Epithelial cell of proximal tubule (primary cell): ENCODE measurements around the gene SIGLEC10. TPM values are rescaled to one million over a fixed set of nuclear protein-coding genes. Genes with fewer than 3 reads are reported as not detected.
"Not testable (repeated sequence)": the region's sequence is repeated elsewhere in the genome, so short reads cannot be mapped to it uniquely, and the experiment has no call there.

Source experiments
- DNase-seq: peaks from one replicate; pipeline ENCODE4 v3.0.0-alpha.2; 2011; ENCODE audit warnings: low read depth
- H3K4me3 ChIP-seq: 2 replicates; pipeline ENCODE4 v1.5.1; 2011; ENCODE audit warnings: low read depth, mild to moderate bottlenecking, low read length
- total RNA-seq: library from RNA; depleted of rRNA; stranded (reverse); fragments of >200 nt; gene quantifications from 2 replicates; pipeline ENCODE4 v1.2.3, GENCODE V29; 2015
- TF ChIP-seq, protein P1 (sequence below): conservative IDR thresholded peaks from 2 replicates; pipeline ENCODE4 v1.5.1; 2012; ENCODE audit warnings: low read depth, mild to moderate bottlenecking, low read length

The SIGLEC10 gene, protein sequence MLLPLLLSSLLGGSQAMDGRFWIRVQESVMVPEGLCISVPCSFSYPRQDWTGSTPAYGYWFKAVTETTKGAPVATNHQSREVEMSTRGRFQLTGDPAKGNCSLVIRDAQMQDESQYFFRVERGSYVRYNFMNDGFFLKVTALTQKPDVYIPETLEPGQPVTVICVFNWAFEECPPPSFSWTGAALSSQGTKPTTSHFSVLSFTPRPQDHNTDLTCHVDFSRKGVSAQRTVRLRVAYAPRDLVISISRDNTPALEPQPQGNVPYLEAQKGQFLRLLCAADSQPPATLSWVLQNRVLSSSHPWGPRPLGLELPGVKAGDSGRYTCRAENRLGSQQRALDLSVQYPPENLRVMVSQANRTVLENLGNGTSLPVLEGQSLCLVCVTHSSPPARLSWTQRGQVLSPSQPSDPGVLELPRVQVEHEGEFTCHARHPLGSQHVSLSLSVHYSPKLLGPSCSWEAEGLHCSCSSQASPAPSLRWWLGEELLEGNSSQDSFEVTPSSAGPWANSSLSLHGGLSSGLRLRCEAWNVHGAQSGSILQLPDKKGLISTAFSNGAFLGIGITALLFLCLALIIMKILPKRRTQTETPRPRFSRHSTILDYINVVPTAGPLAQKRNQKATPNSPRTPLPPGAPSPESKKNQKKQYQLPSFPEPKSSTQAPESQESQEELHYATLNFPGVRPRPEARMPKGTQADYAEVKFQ
- total RNA-seq: not detected in 2 replicates

DNA sequence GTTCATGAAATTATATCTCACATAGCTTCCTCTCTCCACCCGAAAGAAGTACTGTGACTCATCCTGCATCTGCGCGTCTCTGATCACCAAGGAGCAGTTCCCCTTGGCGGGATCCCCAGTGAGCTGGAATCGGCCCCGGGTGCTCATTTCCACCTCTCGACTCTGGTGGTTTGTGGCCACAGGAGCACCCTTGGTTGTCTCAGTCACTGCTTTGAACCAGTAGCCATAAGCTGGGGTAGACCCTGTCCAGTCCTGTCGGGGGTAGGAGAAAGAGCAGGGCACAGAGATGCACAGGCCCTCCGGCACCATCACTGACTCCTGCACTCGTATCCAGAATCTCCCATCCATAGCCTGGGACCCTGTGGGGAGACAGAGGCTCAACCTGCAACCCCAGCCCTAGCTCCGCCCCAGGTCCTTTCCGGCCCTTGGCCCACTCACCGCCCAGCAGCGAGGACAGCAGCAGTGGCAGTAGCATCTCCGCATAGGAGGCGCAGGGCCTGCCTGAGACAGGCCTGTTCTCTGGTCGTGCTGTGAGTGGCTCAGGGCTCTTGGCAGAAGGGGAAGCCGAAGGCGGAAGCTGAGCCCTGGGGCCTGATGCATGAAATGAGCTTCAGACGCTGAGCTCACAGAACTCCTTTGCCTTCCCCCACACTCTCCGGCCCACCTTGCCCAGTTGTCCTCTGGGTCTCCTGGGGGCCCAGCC lies at the start of gene SIGLEC10:
TSS of gene SIGLEC10 (minus strand) at position 536 of the 703 bp plus-strand sequence. CDS start at position 475, 61 bp downstream.
- TF ChIP-seq, protein P1, sequence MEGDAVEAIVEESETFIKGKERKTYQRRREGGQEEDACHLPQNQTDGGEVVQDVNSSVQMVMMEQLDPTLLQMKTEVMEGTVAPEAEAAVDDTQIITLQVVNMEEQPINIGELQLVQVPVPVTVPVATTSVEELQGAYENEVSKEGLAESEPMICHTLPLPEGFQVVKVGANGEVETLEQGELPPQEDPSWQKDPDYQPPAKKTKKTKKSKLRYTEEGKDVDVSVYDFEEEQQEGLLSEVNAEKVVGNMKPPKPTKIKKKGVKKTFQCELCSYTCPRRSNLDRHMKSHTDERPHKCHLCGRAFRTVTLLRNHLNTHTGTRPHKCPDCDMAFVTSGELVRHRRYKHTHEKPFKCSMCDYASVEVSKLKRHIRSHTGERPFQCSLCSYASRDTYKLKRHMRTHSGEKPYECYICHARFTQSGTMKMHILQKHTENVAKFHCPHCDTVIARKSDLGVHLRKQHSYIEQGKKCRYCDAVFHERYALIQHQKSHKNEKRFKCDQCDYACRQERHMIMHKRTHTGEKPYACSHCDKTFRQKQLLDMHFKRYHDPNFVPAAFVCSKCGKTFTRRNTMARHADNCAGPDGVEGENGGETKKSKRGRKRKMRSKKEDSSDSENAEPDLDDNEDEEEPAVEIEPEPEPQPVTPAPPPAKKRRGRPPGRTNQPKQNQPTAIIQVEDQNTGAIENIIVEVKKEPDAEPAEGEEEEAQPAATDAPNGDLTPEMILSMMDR: no peak
- no peak for DNase-seq
- H3K4me3 ChIP-seq: no peak within 1 kb of the TSS

DNA sequence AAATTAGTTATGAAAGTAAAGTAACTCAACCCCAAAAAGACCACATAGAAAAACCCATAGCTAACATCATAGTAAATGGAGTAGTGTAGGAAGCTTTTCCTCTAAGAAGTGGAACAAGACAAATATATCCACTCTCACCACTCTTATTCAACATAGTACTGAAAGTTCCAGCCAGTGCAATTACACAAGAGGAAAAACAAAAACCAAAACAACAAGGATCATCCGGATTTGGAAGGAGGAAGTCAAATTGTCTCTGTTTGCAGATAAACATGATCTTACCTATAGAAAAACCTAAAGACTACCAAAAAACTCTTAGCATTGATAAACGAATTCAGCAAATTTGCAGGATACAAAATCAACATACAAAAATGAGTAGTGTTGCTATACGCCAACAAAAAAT lies 49.3 kb upstream of the SIGLEC10 start:
- TF ChIP-seq, protein P1: no peak
- DNase-seq: no peak
- H3K4me3 ChIP-seq: no peak overlapping the region

DNA sequence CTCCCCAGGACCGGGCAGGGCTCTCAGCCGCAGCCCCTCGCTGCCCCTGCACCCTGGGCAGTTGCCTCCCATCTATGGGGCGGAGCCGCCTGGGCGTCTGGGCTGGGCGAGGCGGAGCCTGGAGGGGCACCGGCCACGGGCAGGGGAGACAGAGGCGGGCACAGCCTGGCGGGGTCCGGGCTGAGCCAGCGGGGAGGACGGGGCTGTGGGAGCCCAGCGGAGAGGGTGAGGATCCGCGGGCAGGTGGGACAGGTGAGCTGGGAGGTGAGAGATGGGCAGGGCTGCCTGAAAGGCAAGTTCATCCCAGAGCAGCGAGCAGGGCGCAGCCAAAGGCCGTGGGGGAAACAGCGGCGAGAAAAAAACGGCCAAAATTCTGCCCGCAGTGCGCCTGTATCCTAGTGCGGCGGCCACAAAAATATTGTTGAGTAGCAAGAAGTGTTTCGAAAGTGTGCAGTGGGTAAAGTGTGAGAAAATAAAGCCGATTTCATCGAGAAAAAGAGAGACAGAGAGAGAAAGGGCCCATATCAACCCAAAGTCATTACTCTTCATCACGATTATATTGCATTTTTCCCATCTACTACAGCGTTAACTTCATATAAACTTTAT lies 46.6 kb upstream of the SIGLEC10 start:
- not testable (repeated sequence) for DNase-seq, H3K4me3 ChIP-seq

DNA sequence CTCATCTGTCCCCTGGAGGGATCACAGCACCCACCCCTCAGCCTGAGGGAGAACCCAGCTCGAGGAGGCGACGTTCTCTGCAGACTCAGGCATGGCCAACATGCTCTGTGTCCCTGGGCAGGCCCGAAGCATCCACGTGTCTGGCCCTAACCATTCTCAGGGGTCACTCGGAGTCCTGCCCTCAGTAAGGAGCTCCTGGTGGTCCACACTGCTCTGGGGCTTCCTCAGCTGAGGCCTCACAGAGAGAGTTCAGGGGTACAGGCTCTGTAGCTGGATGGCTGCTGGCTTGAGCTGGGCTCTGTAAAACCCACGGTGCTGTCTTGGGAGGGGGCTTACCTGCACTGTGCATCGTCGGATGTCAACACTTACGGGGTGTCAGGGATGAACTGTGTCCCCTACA lies 45.2 kb upstream of the SIGLEC10 start:
- no peak for DNase-seq

DNA sequence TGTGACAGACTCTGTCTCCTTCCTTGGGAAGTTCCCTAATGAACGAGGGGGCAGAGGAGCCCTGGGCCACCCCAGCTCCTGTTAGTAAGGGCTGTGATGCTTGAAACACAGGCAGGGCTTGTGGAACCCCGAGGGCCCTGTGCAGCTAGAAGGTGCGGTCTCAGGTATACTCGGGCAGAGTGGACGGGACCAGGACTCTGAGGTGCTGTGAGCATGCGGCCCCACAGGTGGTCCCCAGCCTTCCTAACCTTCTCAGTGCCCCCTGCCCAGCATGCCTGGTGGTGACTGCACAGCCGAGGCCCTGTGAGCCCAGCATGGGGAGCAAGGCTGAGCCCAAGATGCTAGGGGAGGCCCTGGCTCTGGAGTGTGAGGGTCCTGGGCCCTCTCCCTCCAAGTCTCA lies 44.8 kb upstream of the SIGLEC10 start:
- no peak for DNase-seq
- no peak overlapping the region for H3K4me3 ChIP-seq

More for the DNA sequence above, 45.2 kb upstream of the SIGLEC10 start:
- TF ChIP-seq, protein P1: no peak
- H3K4me3 ChIP-seq: no peak overlapping the region

DNA sequence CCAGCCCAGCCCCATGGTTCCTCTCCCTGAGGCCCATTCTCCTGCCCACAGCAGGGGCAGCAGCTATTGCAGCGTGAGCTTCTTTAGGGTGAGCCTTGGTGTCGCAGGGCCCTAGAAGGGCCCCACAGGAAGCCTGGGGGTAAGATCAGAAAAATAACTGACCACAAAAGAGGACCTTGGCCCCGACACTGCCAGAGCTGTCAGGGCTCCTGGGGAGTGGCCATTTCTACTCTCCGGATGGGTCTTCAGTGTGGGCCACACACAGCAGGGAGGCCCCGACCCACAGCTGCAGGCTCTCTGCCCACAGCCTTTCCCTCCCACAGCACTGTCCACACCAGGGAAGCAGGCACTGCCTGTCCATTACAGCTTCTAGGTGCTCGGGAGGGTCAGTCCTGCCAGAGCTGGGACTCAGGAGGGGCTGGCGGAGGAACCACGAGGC lies 44.3 kb upstream of the SIGLEC10 start:
- no peak overlapping the region for H3K4me3 ChIP-seq
- TF ChIP-seq, protein P1: no peak
- no peak for DNase-seq

More for the DNA sequence above, 44.8 kb upstream of the SIGLEC10 start:
- TF ChIP-seq, protein P1: no peak
